HepG2 (cell line): Measurements from ENCODE around the gene CDK2. TPM values are rescaled to one million over a fixed set of nuclear protein-coding genes. Genes with fewer than 3 reads are reported as not detected.

Experiments
- HES4 ChIP-seq: sonication (generic); formaldehyde crosslinking; IDR thresholded peaks from 2 replicates; pipeline ENCODE4 v1.9.0; 2021; ENCODE audit warnings: mild to moderate bottlenecking, missing genetic modification reagents, borderline replicate concordance
- MZF1 ChIP-seq: sonication (generic); formaldehyde crosslinking; IDR thresholded peaks from 2 replicates; pipeline ENCODE4 v1.8.1; 2023; ENCODE audit warnings: mild to moderate bottlenecking, missing genetic modification reagents, borderline replicate concordance
- NFKB2 ChIP-seq: sonication (generic); formaldehyde crosslinking; IDR thresholded peaks from 2 replicates; pipeline ENCODE4 v1.4.0; 2020; ENCODE audit warnings: missing genetic modification reagents, borderline replicate concordance
- ONECUT2 ChIP-seq: sonication (generic); formaldehyde crosslinking; IDR thresholded peaks from 2 replicates; pipeline ENCODE4 v1.4.0; 2020; ENCODE audit warnings: missing genetic modification reagents
- SMAD1 ChIP-seq: sonication (generic); formaldehyde crosslinking; IDR thresholded peaks from 2 replicates; pipeline ENCODE4 v1.4.0; 2020; ENCODE audit warnings: missing genetic modification reagents, low read depth, mild to moderate bottlenecking, borderline replicate concordance
- SOX5 ChIP-seq: IDR thresholded peaks from 2 replicates; pipeline ENCODE4 v1.6.1; 2016; ENCODE audit warnings: borderline replicate concordance
- ZMYM2 ChIP-seq: sonication (generic); formaldehyde crosslinking; IDR thresholded peaks from 2 replicates; pipeline ENCODE4 v1.8.0; 2022; ENCODE audit warnings: mild to moderate bottlenecking, missing genetic modification reagents
- ZNF205 ChIP-seq: IDR thresholded peaks from 2 replicates; pipeline ENCODE4 v1.6.1; 2018; ENCODE audit warnings: missing biosample characterization, missing genetic modification reagents
- ZNF3 ChIP-seq: IDR thresholded peaks from 2 replicates; pipeline ENCODE4 v1.7.0; 2017; ENCODE audit warnings: inconsistent platforms
- ZNF333 ChIP-seq: sonication (generic); formaldehyde crosslinking; IDR thresholded peaks from 2 replicates; pipeline ENCODE4 v1.4.0; 2020; ENCODE audit warnings: mild to moderate bottlenecking, missing genetic modification reagents, borderline replicate concordance
- polyA plus RNA-seq, 8 experiments: library from polyadenylated mRNA; depleted of rRNA in 3 of 8; stranded (reverse) in 7 of 8; unstranded in 1 of 8; fragments of >200 nt; fragmentation: Illumina TruSeq in 4 of 8; extraction: Trizol in 4 of 8; gene quantifications; 2 replicates each; pipeline versions ENCODE4 v1.2.1 to v1.2.3, GENCODE V29; 2011 to 2016; ENCODE audit warnings: low read depth in 4 of 8, missing spikeins in 1 of 8, mixed read lengths in 1 of 8; ENCODE audit not compliant: insufficient read depth in 1 of 8
- total RNA-seq, 5 experiments: library from RNA; depleted of rRNA; stranded (reverse); fragments of >200 nt; fragmentation: Illumina TruSeq; extraction: Trizol; gene quantifications; 2 replicates each; pipeline ENCODE4 v1.2.3, GENCODE V29; 2016; ENCODE audit warnings: low read depth in 1 of 5
- TF ChIP-seq, protein P1 (sequence below): sonication (generic); formaldehyde crosslinking; IDR thresholded peaks from 2 replicates; pipeline ENCODE4 v1.5.0; 2020; ENCODE audit warnings: mild to moderate bottlenecking, missing genetic modification reagents, moderate library complexity
- TF ChIP-seq, protein P2 (sequence below): sonication (generic); formaldehyde crosslinking; IDR thresholded peaks from 2 replicates; pipeline ENCODE4 v1.5.1; 2020; ENCODE audit warnings: missing genetic modification reagents, mild to moderate bottlenecking, borderline replicate concordance
- TF ChIP-seq, protein P3 (sequence below): sonication (generic); formaldehyde crosslinking; IDR thresholded peaks from 2 replicates; pipeline ENCODE4 v1.4.0; 2020; ENCODE audit warnings: mild to moderate bottlenecking, missing genetic modification reagents, borderline replicate concordance

CDK2 gene
- total and polyA plus RNA-seq, 2 of the 13 experiments (the other 11 are each of a cell fraction or from before 2014, with no cell fraction given), result 47.5 to 52.6 TPM

DNA sequence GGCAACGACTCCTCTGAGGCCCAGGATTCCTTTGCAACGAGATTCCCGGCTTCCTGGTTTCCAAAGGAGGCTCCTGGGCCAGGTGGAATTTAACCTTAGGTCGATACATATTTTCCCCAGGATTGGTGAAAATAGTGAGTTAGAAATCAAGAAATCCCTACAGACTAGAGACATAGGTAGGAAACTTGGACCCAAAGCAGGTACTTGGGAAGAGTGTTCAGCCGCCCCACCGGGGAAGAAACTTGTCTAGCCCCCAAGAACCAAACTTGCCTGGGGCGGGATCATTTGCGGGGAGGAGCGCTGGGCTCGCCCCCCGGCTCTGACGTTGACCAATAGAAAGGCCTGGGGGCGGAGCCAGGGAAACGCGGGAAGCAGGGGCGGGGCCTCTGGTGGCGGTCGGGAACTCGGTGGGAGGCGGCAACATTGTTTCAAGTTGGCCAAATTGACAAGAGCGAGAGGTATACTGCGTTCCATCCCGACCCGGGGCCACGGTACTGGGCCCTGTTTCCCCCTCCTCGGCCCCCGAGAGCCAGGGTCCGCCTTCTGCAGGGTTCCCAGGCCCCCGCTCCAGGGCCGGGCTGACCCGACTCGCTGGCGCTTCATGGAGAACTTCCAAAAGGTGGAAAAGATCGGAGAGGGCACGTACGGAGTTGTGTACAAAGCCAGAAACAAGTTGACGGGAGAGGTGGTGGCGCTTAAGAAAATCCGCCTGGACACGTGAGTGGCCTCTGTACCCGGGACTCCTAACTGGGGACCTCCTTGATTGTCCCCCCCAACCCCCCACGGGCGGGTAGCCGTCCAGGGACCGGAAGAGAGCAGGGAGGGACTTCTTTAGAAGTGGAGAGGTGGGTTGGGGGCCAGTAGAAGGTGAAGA lies at the start of gene CDK2 (continued):
- TF ChIP-seq, protein P1, sequence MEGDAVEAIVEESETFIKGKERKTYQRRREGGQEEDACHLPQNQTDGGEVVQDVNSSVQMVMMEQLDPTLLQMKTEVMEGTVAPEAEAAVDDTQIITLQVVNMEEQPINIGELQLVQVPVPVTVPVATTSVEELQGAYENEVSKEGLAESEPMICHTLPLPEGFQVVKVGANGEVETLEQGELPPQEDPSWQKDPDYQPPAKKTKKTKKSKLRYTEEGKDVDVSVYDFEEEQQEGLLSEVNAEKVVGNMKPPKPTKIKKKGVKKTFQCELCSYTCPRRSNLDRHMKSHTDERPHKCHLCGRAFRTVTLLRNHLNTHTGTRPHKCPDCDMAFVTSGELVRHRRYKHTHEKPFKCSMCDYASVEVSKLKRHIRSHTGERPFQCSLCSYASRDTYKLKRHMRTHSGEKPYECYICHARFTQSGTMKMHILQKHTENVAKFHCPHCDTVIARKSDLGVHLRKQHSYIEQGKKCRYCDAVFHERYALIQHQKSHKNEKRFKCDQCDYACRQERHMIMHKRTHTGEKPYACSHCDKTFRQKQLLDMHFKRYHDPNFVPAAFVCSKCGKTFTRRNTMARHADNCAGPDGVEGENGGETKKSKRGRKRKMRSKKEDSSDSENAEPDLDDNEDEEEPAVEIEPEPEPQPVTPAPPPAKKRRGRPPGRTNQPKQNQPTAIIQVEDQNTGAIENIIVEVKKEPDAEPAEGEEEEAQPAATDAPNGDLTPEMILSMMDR (CRISPR knock-in tag), result no peak
- TF ChIP-seq, protein P2, sequence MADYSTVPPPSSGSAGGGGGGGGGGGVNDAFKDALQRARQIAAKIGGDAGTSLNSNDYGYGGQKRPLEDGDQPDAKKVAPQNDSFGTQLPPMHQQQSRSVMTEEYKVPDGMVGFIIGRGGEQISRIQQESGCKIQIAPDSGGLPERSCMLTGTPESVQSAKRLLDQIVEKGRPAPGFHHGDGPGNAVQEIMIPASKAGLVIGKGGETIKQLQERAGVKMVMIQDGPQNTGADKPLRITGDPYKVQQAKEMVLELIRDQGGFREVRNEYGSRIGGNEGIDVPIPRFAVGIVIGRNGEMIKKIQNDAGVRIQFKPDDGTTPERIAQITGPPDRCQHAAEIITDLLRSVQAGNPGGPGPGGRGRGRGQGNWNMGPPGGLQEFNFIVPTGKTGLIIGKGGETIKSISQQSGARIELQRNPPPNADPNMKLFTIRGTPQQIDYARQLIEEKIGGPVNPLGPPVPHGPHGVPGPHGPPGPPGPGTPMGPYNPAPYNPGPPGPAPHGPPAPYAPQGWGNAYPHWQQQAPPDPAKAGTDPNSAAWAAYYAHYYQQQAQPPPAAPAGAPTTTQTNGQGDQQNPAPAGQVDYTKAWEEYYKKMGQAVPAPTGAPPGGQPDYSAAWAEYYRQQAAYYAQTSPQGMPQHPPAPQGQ (CRISPR knock-in tag), result no peak
- TF ChIP-seq ZNF3 (CRISPR knock-in tag) (no peak), ZNF205 (no peak), MZF1 (no peak), ZNF333 (no peak), SOX5 (CRISPR knock-in tag) (no peak; the same call in 1 of the 2 replicates), SMAD1 (CRISPR knock-in tag) (no peak), NFKB2 (CRISPR knock-in tag) (peak; percentile 57; the same call in 1 of the 2 replicates), ONECUT2 (0 out of 2 replicates have a peak, but pooled peaks have one; percentile 28), ZMYM2 (CRISPR knock-in tag) (no peak), HES4 (CRISPR knock-in tag) (no peak)
- TF ChIP-seq, protein P3, sequence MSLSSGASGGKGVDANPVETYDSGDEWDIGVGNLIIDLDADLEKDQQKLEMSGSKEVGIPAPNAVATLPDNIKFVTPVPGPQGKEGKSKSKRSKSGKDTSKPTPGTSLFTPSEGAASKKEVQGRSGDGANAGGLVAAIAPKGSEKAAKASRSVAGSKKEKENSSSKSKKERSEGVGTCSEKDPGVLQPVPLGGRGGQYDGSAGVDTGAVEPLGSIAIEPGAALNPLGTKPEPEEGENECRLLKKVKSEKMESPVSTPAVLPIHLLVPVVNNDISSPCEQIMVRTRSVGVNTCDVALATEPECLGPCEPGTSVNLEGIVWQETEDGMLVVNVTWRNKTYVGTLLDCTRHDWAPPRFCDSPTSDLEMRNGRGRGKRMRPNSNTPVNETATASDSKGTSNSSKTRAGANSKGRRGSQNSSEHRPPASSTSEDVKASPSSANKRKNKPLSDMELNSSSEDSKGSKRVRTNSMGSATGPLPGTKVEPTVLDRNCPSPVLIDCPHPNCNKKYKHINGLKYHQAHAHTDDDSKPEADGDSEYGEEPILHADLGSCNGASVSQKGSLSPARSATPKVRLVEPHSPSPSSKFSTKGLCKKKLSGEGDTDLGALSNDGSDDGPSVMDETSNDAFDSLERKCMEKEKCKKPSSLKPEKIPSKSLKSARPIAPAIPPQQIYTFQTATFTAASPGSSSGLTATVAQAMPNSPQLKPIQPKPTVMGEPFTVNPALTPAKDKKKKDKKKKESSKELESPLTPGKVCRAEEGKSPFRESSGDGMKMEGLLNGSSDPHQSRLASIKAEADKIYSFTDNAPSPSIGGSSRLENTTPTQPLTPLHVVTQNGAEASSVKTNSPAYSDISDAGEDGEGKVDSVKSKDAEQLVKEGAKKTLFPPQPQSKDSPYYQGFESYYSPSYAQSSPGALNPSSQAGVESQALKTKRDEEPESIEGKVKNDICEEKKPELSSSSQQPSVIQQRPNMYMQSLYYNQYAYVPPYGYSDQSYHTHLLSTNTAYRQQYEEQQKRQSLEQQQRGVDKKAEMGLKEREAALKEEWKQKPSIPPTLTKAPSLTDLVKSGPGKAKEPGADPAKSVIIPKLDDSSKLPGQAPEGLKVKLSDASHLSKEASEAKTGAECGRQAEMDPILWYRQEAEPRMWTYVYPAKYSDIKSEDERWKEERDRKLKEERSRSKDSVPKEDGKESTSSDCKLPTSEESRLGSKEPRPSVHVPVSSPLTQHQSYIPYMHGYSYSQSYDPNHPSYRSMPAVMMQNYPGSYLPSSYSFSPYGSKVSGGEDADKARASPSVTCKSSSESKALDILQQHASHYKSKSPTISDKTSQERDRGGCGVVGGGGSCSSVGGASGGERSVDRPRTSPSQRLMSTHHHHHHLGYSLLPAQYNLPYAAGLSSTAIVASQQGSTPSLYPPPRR (CRISPR knock-in tag), result no peak
